IPS DF 4.7 (cell line): Measurements from ENCODE around the gene TMEM150B.

ENCODE experiments used
- DNase-seq: peaks from one replicate; pipeline ENCODE4 v3.0.0-alpha.2; 2013; ENCODE audit warnings: low spot score; ENCODE audit errors: extremely low read depth

Gene TMEM150B

DNA sequence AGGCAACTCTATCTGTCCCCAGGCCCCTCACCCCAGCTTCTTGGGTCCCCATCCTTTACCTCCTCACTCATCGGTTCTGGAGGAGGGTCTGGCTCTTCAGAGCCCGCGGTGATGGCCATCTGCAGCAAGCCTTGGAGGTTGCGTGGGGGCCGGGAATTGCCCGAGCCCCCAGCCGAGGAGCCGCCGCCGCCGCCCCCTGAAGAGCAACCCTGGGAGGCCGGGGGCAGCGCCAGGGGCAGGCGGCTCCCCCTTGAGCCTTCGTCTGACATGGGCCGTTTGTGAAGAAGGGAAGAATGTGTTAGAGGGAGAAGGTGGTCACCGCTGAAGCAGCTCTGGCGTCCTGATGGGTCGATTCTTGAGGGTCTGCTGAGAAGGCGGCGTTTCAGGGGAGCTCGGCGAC, 45.8 kb downstream of the TMEM150B start:
- DNase-seq: no peak

DNA sequence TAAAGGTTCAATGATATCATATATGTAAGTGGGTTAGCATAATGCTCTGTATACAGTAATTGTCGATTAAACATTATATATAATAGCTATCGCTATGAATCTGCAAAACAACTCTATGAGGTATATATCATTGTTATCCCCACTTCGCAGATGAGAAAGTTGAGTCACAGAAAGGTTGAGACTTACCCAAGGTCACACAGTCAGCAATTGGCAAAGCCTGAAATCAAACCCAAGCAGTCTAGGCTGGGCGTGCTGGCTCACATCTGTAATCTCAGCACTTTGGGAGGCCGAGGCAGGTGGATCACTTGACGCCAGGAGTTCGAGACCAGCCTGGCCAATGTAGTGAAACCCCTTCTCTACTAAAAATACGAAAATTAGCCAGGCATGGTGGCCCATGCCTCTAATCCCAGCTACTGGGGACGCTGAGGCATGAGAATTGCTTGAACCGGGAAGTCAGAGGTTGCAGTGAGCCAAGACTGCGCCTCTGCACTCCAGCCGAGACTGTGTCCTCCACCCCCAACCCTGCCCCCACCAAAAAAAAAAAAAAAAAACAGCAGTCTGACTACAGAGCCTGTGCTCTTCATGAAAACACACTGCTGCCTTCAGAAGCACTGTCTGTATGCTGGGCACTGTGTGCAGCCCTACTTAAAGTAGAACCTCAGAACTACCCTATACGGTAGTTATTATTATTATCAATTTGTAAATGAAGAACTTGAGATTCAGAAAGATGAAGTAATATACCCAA, 46.6 kb downstream of the TMEM150B start:
- no peak for DNase-seq

DNA sequence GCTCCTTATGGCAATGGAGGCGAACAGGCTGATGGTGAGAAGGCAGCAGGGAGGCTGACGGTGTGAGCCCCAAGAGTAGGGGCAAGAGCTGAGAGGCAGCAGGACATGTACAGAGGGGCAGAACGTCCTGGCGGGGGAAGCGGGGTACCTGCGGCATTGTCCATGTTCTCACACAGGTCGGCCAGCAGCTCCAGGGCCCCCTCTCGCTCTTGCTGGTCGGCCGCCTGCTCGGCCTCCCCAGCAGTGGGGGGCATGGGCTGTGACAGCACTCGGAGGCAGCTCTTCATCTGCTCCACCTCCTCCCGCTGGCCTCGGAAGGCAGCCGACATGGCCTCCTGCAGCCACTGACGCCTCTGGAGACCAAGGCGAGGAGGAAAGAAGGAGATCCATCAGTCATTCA, 47.6 kb downstream of the TMEM150B start:
- DNase-seq: no peak

DNA sequence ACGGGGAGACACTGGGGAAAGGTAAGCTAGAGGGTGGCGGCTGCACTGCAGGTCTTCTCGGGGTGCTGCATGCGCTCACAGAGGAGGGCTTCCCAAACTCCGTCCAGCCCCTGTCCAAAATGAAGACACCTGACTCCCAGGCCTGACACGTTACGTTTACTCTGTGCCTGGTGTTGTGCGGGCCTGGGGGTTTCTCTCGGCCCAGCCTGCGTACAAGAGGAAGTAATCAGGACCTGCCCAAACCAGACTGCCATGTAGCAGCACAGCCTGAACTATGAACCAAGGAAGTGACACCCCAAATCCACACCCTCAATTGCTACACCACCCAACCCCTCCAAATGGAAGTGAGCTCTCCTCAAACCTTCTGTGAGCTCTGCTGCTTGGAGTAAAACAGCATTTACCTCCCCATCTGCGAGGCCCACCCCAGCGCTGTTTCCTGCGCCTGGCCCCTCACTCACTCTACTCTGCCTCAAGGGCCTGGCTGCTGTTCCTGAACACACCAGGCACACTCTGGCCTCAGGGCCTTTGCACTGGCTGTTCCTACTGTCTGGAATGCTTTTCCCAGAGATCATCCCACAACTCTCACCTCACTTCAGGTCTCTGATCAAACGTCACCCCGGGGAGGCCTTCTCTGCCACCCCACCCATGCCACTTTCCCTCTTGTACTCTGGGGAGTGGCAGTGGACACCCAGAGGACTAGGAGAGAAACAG, 48.3 kb downstream of the TMEM150B start:
- DNase-seq: no peak

DNA sequence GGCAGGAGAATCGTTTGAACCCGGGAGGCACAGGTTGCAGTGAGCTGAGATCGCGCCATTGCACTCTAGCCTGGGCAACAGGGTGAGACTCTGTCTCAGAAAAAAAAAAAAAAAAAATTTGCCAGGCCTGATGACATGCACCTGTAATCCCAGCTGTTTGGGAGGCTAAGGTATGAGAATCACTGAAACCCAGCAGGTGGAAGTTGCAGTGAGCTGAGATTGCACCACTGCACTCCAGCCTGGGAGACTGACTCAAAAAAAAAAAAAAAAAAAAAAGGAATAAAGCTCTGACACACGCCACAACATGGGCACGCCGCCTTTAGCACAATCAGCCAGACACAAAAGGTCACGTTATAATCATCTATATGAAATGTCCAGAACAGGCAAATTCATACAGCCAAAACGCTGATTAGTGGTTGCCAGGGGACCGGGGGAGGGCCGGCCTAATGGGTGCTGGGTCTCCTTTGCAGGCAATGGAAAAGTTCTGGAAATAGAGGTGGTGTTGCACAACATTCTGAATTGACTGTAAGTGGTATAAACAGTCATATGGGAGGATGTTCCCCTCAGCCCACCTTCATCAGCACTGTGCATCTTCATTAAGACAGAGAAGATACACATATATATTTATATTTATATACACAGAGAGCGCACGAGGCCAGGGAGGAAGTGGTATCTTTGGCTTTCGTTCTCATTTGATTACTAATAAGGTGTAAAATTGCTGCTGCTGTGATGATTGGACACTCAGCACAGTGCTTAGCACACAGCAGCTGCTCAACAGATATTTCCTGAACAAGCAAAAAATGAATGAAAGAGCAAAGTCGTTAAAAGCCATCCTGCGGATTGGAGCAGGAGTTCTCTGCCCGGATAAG, 49.1 kb downstream of the TMEM150B start:
- DNase-seq: no peak

DNA sequence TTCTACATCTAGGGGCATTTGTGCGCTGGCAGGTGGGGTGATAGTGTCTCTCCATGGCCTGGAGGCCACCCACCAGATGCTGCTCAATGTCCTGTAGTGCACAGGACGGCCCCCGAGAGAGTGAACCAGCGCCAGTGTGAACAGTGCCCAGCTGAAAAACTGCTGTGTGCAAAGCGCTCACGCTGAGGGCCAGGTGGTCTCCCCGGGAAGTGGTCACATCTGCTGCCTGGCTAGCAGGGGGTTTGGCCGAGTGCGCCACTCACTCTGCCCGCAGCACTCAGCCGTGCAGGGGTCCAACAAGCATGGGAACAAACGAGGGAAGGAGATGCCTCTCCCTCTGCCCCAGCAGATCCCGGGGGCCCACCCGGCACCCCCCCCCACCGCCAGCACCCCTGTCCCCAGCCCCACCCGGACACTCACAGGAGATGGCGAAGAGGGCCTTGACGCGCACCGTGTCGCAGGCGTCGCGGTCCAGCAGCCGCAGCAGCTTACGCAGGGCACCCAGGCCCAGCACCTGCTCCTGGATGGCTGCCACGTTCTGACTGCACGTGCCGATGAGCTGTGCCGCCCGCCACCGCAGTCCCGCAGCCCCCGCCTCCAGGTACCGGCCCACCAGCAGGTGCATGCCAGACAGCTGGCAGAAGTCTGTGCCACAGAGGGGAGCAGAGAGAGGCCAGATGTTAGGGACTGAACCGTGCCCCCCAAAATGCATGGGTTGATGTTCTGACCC, 51.0 kb downstream of the TMEM150B start:
- DNase-seq: no peak

DNA sequence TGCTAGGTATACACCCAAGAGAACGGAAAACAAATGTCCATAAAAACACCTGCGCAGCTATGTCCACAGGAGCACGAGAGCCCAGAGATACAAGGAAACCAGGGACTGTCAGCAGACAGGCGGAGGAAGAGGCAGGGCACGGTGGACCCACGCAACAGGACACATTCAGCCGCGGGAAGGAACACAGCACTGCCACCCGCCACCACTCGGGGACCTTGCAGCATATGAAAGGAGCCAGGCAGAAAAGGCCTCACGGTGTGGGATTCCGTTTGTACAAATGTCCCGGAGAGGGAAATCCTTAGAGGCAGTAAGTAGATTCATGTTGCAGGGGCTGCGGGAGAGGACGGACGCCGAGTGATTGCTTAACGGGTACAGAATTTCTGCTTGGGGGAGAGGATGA, 53.0 kb downstream of the TMEM150B start:
- no peak for DNase-seq

DNA sequence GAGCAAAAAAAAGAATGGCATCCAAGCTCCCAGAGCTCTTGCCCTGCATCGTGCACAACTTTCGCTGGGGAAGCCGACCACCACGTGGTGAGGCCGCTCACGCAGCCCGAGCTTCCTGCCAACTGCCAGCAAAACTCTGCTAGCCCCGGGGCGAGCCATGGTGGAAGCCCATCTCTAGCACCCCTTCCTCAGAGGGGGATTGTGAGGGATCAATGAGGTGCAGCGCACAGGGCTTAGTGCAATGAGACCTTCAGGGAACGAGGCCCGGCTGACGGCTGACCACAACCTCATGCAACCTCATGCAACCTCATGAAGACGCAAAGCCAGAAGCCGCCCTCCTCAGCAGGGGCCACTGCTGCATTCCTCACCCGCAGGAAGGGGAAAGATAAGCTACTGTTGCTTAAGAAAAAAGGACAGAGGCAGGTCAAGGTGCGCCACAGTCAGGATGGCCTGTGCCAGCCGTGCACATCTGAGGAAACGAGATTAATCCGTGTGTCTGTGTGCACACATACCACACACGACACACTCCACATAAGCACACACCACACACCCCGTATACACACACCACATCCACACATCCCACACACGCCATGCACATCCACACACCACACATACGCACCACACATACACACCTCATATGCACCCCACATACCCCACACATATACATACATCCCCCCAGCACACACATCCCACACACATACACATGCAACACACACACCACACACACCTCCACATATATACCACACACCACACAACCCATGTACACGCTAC, 54.8 kb downstream of the TMEM150B start:
- no peak for DNase-seq

DNA sequence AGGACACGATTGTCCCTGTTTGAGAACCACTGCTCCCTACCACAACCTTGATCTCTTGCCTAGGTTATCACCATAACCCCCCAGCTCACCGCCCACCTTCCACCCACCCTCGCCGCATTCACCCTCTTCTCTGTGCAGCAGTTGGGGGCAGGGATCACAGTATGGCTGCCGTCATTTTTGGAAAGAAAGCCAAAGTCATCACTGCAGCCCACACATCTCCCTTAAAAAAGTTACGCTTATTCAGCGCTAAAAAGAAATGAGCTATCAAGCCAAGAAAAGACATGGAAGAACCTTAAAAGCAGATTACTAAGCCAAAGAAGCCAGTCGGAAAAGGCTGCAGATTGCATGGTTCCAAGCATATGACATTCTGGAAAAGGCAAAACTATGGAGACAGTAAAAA, 55.8 kb downstream of the TMEM150B start:
- DNase-seq: no peak

DNA sequence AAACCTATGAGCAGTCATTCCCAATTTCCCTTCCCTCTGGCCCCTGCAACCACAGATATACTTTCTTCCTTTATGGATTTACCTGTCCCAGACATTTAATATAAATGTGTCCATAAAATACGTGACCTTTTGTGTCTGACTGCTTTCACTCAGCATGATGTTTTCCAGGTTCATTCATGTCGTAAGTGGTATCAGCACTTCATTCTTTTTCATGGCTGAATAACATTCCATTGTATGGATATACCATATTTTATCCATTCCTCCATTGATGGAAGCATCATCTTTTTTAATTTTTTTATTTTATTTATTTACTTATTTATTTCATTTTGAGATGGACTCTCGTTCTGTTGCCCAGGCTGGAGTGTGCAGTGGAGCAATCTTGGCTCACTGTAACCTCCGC, 58.3 kb downstream of the TMEM150B start:
- no peak for DNase-seq

DNA sequence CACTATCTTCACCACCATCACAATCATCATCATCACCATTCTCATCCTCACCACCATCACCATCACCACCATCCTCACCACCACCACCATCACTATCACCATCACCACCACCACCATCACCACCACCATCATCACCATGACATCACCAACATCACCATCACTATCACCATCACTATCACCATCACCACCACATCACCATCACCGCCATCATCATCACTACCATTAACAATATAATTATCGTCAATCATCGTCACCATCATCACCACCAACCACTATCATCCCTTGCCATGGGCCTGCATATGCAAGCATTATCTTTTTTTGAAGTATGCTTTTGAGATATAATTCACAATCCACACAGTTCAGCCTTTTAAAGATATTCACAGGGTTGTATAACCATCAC, 58.7 kb downstream of the TMEM150B start:
- no peak for DNase-seq

DNA sequence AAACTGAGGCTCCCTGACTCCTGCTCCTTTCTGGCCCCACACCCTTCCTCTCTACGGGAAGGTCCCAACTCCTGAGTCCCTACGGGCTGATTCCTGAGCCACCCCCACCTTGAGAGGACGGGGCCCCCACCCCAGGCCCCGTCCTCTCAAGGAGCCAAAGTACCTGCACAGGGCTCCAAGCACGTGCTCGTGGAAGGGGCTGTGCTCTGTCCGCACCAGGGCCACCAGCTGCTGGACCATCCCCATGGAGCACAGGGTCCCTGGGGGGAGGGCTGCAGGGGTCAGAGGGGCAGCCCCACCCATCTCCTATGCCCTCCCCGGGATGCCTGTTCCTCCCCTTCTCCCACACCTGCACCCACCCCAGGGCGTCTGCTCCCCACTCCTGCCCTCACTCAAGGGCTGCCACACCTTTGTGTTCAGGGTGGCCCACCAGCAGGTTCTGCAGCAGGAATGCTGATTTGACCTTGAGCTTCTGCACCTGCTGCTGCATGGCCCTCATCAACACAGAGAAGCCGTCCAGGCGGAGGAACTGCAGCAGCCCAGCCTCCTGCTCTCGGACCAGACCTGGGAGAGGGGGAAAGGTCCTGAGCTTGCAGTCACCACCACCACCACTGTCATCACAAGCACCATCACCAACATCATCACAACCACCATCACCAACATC, 59.3 kb downstream of the TMEM150B start:
- no peak for DNase-seq

DNA sequence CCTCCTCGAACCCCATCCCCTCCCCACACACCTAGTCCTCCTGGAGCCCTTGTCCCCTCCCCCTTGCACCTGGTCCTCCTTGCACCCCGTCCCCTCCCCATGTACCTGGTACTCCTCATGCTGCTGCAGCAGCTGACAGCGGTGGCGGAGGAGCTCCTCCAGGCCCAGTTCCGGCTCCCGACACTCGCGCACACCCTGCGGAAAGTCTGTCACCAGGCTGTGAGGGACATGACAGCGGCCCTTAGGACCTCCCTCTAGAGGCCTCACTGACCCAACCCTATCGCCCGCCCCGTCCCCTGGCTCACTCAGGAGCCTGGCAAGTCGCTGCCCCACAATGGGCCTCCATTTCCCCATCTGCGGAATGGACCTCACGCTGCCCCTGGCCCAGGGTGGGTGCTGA, 60.0 kb downstream of the TMEM150B start:
- no peak for DNase-seq

DNA sequence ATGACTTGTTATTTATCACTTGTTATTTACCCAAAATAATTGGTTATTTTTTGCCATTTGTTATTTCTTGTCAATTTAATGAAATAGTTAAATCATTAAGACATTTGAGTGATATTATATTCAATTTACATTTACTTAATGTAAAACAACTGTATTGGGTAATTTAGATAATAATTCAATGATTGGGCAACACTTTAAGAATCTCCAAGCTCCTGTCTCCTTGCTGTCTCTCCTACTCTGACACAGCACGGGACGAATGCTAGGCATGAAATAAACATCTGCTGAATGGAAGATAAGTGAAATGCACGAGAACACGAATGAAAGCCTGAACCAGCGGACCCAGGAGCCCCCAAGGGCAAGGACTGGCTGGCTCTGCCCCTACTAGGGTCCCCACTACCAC, 60.6 kb downstream of the TMEM150B start:
- no peak for DNase-seq
